IMR-90 (cell line): Measurements from ENCODE around the gene SLC6A12. TPM values are rescaled to one million over a fixed set of nuclear protein-coding genes. Genes with fewer than 3 reads are reported as not detected.

Source experiments
- ATAC-seq: fragments of 200-7000 bp; cut with Tn5 transposase; 2 replicates; pipeline ENCODE4 v1.9.1; 2020; ENCODE audit warnings: low read depth, mild to moderate bottlenecking, moderate library complexity
- BruUV-seq: library from RNA; stranded (reverse); fragments of 400-500 nt; replicated peaks from 2 replicates; lab custom pipeline; 2021; lab: Mats Ljungman, UMichigan
- CTCF ChIA-PET: fragments of 300-600 bp; formaldehyde crosslinking; extraction: SDS; loops from one replicate; lab custom pipeline; 2021; ENCODE audit warnings: antibody characterized with exemption; lab: Yijun Ruan, JAX
- POLR2A ChIA-PET: fragments of 300-600 bp; sonication (Branson Sonifier 250); formaldehyde crosslinking; loops from one replicate; lab custom pipeline; 2022; ENCODE audit warnings: antibody characterized with exemption; ENCODE audit not compliant: unreplicated experiment; lab: Charles Lee
- DNase-seq: peaks from one replicate; pipeline ENCODE4 v3.0.0; 2013
- H2AFZ ChIP-seq: replicated peaks from 2 replicates; pipeline ENCODE3; 2013; ENCODE audit warnings: low read length, mild to moderate bottlenecking; ENCODE audit not compliant: poor library complexity
- H2AK5ac ChIP-seq: 2 replicates; pipeline ENCODE4 v1.6.1; 2013; ENCODE audit warnings: low read depth, low read length, inconsistent platforms
- H2AK9ac ChIP-seq: replicated peaks from 2 replicates; pipeline ENCODE3; 2013; ENCODE audit warnings: mild to moderate bottlenecking, low read depth, low read length, moderate library complexity; ENCODE audit not compliant: poor library complexity
- H2BK120ac ChIP-seq: 2 replicates; pipeline ENCODE4 v1.6.1; 2013; ENCODE audit warnings: low read depth, low read length, inconsistent platforms
- H2BK15ac ChIP-seq: 3 replicates; pipeline ENCODE4 v1.6.1; 2013; ENCODE audit warnings: low read depth, low read length, inconsistent platforms
- H2BK20ac ChIP-seq: 2 replicates; pipeline ENCODE4 v1.6.1; 2013; ENCODE audit warnings: low read depth, mild to moderate bottlenecking, inconsistent platforms, low read length, moderate library complexity
- H2BK5ac ChIP-seq: 2 replicates; pipeline ENCODE4 v1.6.1; 2013; ENCODE audit warnings: mild to moderate bottlenecking, low read depth, low read length, inconsistent platforms; ENCODE audit not compliant: poor library complexity, severe bottlenecking
- H3K14ac ChIP-seq: replicated peaks from 2 replicates; pipeline ENCODE4 v1.6.1; 2013; ENCODE audit warnings: low read depth, low read length, inconsistent platforms
- H3K18ac ChIP-seq: 2 replicates; pipeline ENCODE4 v1.6.1; 2013; ENCODE audit warnings: low read depth, low read length, control low read depth
- H3K23ac ChIP-seq: 2 replicates; pipeline ENCODE4 v1.6.1; 2013; ENCODE audit warnings: low read depth, low read length, inconsistent platforms
- H3K27ac ChIP-seq: 2 replicates; pipeline ENCODE4 v1.5.1; 2013; ENCODE audit warnings: mild to moderate bottlenecking, control low read depth, low read length; ENCODE audit not compliant: insufficient read depth
- H3K27me3 ChIP-seq: 2 replicates; pipeline ENCODE4 v1.6.1; 2013; ENCODE audit warnings: low read length; ENCODE audit not compliant: control insufficient read depth, insufficient read depth
- H3K36me3 ChIP-seq: 2 replicates; pipeline ENCODE4 v1.6.1; 2013; ENCODE audit warnings: low read length, mixed read lengths; ENCODE audit not compliant: control insufficient read depth, insufficient read depth
- H3K4ac ChIP-seq: 2 replicates; pipeline ENCODE4 v1.6.1; 2013; ENCODE audit warnings: low read depth, low read length, inconsistent platforms
- H3K4me1 ChIP-seq: 2 replicates; pipeline ENCODE4 v1.6.1; 2013; ENCODE audit warnings: low read length, mixed read lengths; ENCODE audit not compliant: control insufficient read depth, insufficient read depth
- H3K4me2 ChIP-seq: 2 replicates; pipeline ENCODE4 v1.6.1; 2013; ENCODE audit warnings: low read depth, mild to moderate bottlenecking, control low read depth, low read length, moderate library complexity
- H3K4me3 ChIP-seq: 2 replicates; pipeline ENCODE4 v1.5.1; 2013; ENCODE audit warnings: low read depth, mild to moderate bottlenecking, control low read depth, low read length, moderate library complexity; ENCODE audit not compliant: insufficient read depth
- H3K56ac ChIP-seq: 2 replicates; pipeline ENCODE4 v1.6.1; 2013; ENCODE audit warnings: low read length, inconsistent platforms; ENCODE audit not compliant: insufficient read depth; ENCODE audit errors: extremely low read depth
- H3K79me1 ChIP-seq, 2 experiments: 2 replicates each; pipeline ENCODE4 v1.6.1; 2013; ENCODE audit warnings: low read length in 2 of 2, inconsistent platforms in 1 of 2, low read depth in 1 of 2
- H3K9ac ChIP-seq: 2 replicates; pipeline ENCODE4 v1.6.1; 2013; ENCODE audit warnings: low read depth, low read length, control low read depth
- H3K9me1 ChIP-seq: 2 replicates; pipeline ENCODE4 v1.6.1; 2013; ENCODE audit warnings: low read length, inconsistent platforms; ENCODE audit not compliant: insufficient read depth
- H3K9me3 ChIP-seq: 2 replicates; pipeline ENCODE4 v1.6.1; 2013; ENCODE audit warnings: low read length; ENCODE audit not compliant: control insufficient read depth, insufficient read depth
- H4K20me1 ChIP-seq: 2 replicates; pipeline ENCODE4 v1.6.1; 2013; ENCODE audit warnings: low read length, inconsistent platforms; ENCODE audit not compliant: insufficient read depth
- H4K5ac ChIP-seq: 2 replicates; pipeline ENCODE4 v1.6.1; 2013; ENCODE audit warnings: mild to moderate bottlenecking, low read depth, low read length, control low read depth
- H4K8ac ChIP-seq, 2 experiments: 2 replicates each; pipeline ENCODE4 v1.6.1; 2013; ENCODE audit warnings: low read depth in 2 of 2, low read length in 2 of 2, control low read depth in 1 of 2, inconsistent platforms in 1 of 2
- H4K91ac ChIP-seq: 2 replicates; pipeline ENCODE4 v1.6.1; 2013; ENCODE audit warnings: low read depth, low read length, inconsistent platforms; ENCODE audit not compliant: insufficient read depth
- BHLHE40 ChIP-seq: fragments of 150-350 bp; IDR thresholded peaks from 2 replicates; pipeline ENCODE4 v1.6.1; 2016; ENCODE audit warnings: mild to moderate bottlenecking, low read depth, low read length
- CEBPB ChIP-seq: IDR thresholded peaks from 2 replicates; pipeline ENCODE4 v1.6.1; 2012; ENCODE audit warnings: low read depth, low read length, improper control_type of control experiment
- NFE2L2 ChIP-seq: fragments of 150-350 bp; IDR thresholded peaks from 2 replicates; pipeline ENCODE4 v1.6.1; 2016; ENCODE audit warnings: low read depth, mild to moderate bottlenecking, low read length
- WGBS, 2 experiments: methylation state at CpG; one replicate each; pipeline versions ENCODE4 v1.1.5 to v1.1.7; 2013; ENCODE audit warnings: missing lambda C conversion rate in 2 of 2; ENCODE audit not compliant: insufficient read length in 1 of 2; ENCODE audit errors: extremely low coverage in 2 of 2; 5-methylcytosine and 5-hydroxymethylcytosine counted together
- dilution Hi-C: fragments of 300-500 bp; cut with HindIII; formaldehyde crosslinking; loops from one replicate; pipeline ENCODE4 v1.14.3; 2018; ENCODE audit warnings: low sequenced_read_pairs; ENCODE audit not compliant: unreplicated experiment
- in situ Hi-C: fragments of 300-500 bp; cut with MboI; formaldehyde crosslinking; loops from 3 replicates; pipeline ENCODE4 v1.14.3; 2019; ENCODE audit warnings: low sequenced_read_pairs, inconsistent platforms, mixed read lengths
- intact Hi-C: fragments of 100-400 bp; cut with micrococcal nuclease; formaldehyde crosslinking; loops from 2 replicates; pipeline ENCODE4 v1.10.0; 2022
- polyA plus RNA-seq, 3 experiments: library from polyadenylated mRNA; depleted of rRNA; stranded (reverse); fragments of >200 nt; gene quantifications; 2 replicates each; pipeline ENCODE4 v1.2.3, GENCODE V29; 2012; ENCODE audit warnings: low replicate concordance in 1 of 3
- total RNA-seq: library from RNA; depleted of rRNA; stranded (reverse); fragments of >200 nt; gene quantifications from 2 replicates; pipeline ENCODE4 v1.2.3, GENCODE V29; 2012

SLC6A12 gene
- total and polyA plus RNA-seq, 2 of the 4 experiments (the other 2 are of a cell fraction), result not detected

GRCh38 chr12:153080-153746, 60.7 kb downstream of the SLC6A12 start (continued):
- TF ChIP-seq NFE2L2, result no peak

DNA sequence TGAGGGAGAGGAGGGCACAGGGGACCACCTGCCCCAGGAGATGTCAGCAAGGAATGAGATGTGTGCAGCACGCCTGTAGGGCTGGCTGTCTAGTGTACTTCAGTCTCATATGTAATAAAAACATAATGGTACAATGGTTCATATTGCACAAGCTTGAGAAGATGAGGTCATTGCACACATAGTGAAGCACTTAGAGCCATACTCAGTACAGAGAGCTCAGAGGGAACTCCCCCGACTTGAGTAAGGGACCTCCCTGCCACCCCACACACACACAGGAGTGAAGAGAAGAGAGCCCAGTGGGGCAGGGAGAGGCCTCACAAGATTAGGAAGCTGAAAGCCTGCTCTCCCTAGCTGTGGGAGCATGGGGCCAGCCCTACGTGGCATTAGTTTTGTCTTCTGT, 61.5 kb downstream of the SLC6A12 start:
- peaks cover 2% of the 10 kb centered on the region; the same call in 1 of the 2 replicates for H3K9me3 ChIP-seq
- DNase-seq (peak; percentile 63), ATAC-seq (peak; percentile 68)
- no peaks in the 10 kb centered on the region for H3K9me1 ChIP-seq
- dilution Hi-C loops (no loop called here), in situ Hi-C loops (no loop called here), intact Hi-C loops (no loop called here)
- H2BK20ac ChIP-seq, result no peak overlapping the region
- H3K4me1 ChIP-seq, result peaks cover 3% of the 10 kb centered on the region; the same call in 1 of the 2 replicates
- H4K91ac ChIP-seq, result no peak overlapping the region
- H3K4ac ChIP-seq, result no peak overlapping the region
- H3K18ac ChIP-seq, result no peak overlapping the region
- H2BK5ac ChIP-seq, result no peak overlapping the region
- H2AK9ac ChIP-seq, result no peak overlapping the region
- TF ChIP-seq CEBPB (peak; percentile 82), BHLHE40 (no peak)
- no peaks in the 10 kb centered on the region for H3K79me1 ChIP-seq
- no peak overlapping the region for H3K9ac ChIP-seq
- no peak overlapping the region for H2AFZ ChIP-seq
- H3K4me2 ChIP-seq, result no peak overlapping the region
- no peak overlapping the region for H4K8ac ChIP-seq
- H3K36me3 ChIP-seq, result no peaks in the 10 kb centered on the region
- no peak overlapping the region for H2BK120ac ChIP-seq
- POLR2A ChIA-PET, result no interaction called here
- no peak overlapping the region for H3K4me3 ChIP-seq
- no peak overlapping the region for H3K14ac ChIP-seq
- no peak overlapping the region for H3K23ac ChIP-seq
- no peak overlapping the region for H2AK5ac ChIP-seq
- no peak overlapping the region for H4K5ac ChIP-seq
- peaks cover 48% of the 10 kb centered on the region for H3K27me3 ChIP-seq
- no CpG with 5 or more reads among the region's 3 CpGs for WGBS, 2 experiments
- no peaks in the 10 kb centered on the region for H4K20me1 ChIP-seq
- H3K56ac ChIP-seq, result no peak overlapping the region
- H3K27ac ChIP-seq, result no peak overlapping the region
- H2BK15ac ChIP-seq, result no peak overlapping the region
- no TSS peak for BruUV-seq
- CTCF ChIA-PET, result no interaction called here
